SK-N-SH (cell line): ENCODE data around the gene EIPR1.

Experiments
- CHD2 ChIP-seq: fragments of 150-350 bp; IDR thresholded peaks from 2 replicates; pipeline ENCODE4 v1.6.1; 2018; ENCODE audit warnings: low read length; ENCODE audit not compliant: partially characterized antibody
- ELF1 ChIP-seq: IDR thresholded peaks from 2 replicates; pipeline ENCODE4 v1.4.0; 2012
- FOXJ3 ChIP-seq: sonication (generic); formaldehyde crosslinking; IDR thresholded peaks from 2 replicates; pipeline ENCODE4 v1.5.1; 2020; ENCODE audit warnings: mild to moderate bottlenecking, missing genetic modification reagents
- POLR2AphosphoS5 ChIP-seq: IDR thresholded peaks from 2 replicates; pipeline ENCODE4 v1.6.1; 2012; ENCODE audit warnings: low read depth, low read length
- SMC3 ChIP-seq: IDR thresholded peaks from 2 replicates; pipeline ENCODE4 v1.6.1; 2012; ENCODE audit warnings: low read depth, low read length, improper control_type of control experiment
- YY1 ChIP-seq: IDR thresholded peaks from 2 replicates; pipeline ENCODE4 v1.4.0; 2012; ENCODE audit warnings: low read depth, mild to moderate bottlenecking
- TF ChIP-seq, protein P1 (sequence below): fragments of 200-600 bp; sonication (generic); IDR thresholded peaks from 2 replicates; pipeline ENCODE4 v1.6.1; 2017; ENCODE audit warnings: antibody characterized with exemption, mild to moderate bottlenecking, moderate library complexity
- TF ChIP-seq, protein P2 (sequence below): fragments of 150-350 bp; IDR thresholded peaks from 2 replicates; pipeline ENCODE4 v1.6.1; 2017; ENCODE audit warnings: antibody characterized with exemption, low read length, low read depth, borderline replicate concordance
- TF ChIP-seq, protein P3 (sequence below): IDR thresholded peaks from 2 replicates; pipeline ENCODE4 v1.6.1; 2012; ENCODE audit warnings: mild to moderate bottlenecking, low read depth, low read length, moderate library complexity
- TF ChIP-seq, protein P4 (sequence below): IDR thresholded peaks from 2 replicates; pipeline ENCODE4 v1.4.0; 2012; ENCODE audit warnings: low read depth, borderline replicate concordance

DNA sequence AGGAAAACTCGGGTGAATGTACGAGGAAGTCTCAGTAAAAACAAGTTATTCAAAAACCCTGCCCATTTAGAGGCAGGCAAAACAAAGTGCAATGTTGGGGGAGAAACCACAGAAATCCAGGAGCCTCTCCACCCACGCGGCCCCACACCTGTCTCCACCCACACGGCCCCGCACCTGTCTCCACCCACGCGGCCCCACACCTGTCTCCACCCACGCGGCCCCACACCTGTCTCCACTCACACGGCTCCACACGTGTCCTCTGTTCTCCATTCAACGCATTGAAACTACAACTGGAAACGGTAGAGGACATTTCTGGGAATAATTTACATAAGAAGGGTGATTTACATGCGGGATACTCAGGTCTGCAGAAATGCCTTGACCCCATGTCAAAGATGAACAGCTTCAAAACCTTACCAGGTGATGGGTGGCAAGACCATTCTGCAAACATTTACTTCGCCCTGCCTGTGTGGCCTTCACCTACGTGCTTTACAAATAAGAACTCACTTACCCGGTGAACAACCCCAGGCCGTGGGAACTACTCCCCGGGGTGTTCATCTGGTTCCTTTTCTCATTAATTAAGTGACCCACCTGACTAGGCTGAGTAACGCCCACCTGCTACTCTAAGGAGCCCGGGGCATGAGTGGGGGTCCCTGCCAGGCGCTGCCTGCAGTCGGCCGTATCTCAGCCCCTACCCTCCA is 100.4 kb downstream of the EIPR1 start:
- TF ChIP-seq, protein P1, sequence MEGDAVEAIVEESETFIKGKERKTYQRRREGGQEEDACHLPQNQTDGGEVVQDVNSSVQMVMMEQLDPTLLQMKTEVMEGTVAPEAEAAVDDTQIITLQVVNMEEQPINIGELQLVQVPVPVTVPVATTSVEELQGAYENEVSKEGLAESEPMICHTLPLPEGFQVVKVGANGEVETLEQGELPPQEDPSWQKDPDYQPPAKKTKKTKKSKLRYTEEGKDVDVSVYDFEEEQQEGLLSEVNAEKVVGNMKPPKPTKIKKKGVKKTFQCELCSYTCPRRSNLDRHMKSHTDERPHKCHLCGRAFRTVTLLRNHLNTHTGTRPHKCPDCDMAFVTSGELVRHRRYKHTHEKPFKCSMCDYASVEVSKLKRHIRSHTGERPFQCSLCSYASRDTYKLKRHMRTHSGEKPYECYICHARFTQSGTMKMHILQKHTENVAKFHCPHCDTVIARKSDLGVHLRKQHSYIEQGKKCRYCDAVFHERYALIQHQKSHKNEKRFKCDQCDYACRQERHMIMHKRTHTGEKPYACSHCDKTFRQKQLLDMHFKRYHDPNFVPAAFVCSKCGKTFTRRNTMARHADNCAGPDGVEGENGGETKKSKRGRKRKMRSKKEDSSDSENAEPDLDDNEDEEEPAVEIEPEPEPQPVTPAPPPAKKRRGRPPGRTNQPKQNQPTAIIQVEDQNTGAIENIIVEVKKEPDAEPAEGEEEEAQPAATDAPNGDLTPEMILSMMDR, result no peak
- TF ChIP-seq SMC3 (no peak), ELF1 (no peak), POLR2AphosphoS5 (no peak), CHD2 (no peak), FOXJ3 (no peak), YY1 (no peak)
- TF ChIP-seq, protein P2, sequence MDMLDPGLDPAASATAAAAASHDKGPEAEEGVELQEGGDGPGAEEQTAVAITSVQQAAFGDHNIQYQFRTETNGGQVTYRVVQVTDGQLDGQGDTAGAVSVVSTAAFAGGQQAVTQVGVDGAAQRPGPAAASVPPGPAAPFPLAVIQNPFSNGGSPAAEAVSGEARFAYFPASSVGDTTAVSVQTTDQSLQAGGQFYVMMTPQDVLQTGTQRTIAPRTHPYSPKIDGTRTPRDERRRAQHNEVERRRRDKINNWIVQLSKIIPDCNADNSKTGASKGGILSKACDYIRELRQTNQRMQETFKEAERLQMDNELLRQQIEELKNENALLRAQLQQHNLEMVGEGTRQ, result no peak
- TF ChIP-seq, protein P3, sequence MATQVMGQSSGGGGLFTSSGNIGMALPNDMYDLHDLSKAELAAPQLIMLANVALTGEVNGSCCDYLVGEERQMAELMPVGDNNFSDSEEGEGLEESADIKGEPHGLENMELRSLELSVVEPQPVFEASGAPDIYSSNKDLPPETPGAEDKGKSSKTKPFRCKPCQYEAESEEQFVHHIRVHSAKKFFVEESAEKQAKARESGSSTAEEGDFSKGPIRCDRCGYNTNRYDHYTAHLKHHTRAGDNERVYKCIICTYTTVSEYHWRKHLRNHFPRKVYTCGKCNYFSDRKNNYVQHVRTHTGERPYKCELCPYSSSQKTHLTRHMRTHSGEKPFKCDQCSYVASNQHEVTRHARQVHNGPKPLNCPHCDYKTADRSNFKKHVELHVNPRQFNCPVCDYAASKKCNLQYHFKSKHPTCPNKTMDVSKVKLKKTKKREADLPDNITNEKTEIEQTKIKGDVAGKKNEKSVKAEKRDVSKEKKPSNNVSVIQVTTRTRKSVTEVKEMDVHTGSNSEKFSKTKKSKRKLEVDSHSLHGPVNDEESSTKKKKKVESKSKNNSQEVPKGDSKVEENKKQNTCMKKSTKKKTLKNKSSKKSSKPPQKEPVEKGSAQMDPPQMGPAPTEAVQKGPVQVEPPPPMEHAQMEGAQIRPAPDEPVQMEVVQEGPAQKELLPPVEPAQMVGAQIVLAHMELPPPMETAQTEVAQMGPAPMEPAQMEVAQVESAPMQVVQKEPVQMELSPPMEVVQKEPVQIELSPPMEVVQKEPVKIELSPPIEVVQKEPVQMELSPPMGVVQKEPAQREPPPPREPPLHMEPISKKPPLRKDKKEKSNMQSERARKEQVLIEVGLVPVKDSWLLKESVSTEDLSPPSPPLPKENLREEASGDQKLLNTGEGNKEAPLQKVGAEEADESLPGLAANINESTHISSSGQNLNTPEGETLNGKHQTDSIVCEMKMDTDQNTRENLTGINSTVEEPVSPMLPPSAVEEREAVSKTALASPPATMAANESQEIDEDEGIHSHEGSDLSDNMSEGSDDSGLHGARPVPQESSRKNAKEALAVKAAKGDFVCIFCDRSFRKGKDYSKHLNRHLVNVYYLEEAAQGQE, result no peak
- TF ChIP-seq, protein P4, sequence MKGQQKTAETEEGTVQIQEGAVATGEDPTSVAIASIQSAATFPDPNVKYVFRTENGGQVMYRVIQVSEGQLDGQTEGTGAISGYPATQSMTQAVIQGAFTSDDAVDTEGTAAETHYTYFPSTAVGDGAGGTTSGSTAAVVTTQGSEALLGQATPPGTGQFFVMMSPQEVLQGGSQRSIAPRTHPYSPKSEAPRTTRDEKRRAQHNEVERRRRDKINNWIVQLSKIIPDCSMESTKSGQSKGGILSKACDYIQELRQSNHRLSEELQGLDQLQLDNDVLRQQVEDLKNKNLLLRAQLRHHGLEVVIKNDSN, result no peak
